Right hindlimb (tissue), 1 donor: ENCODE measurements around the gene MROH2A.
"Not testable (repeated sequence)": the region's sequence is repeated elsewhere in the genome, so short reads cannot be mapped to it uniquely, and the experiment has no call there.

Experiments
- DNase-seq: peaks from one replicate; pipeline ENCODE4 v3.0.0-alpha.2; 2018

MROH2A gene

DNA sequence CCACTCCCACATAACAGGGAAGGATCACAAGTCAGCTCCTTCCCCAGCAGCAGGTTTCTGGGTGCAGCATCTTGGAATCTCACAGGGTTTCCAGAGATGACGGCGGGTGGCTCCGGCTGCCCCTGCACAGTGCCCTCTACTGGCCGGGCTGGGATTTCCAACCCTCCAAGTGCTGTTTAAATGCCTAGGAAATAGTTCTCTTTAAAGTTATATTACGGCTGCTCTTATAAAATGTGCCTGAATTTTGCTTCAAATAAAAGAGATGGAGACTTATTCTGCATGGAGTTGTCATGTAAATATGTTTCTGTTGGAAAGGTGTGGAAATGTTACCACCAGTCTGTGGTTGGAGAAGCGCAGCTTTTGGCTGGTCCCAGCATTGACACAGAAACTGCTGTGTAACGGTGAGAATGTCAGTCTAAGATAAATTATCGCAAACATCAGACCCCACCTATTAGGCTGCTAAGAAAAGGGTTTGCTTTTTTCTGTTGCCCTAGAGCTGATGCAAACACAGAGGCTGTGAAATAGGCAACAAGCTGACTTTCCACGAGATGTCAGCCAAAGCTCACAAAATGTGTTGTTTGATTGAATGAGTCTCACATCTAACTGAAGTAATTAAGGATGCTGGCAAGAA is 79.5 kb downstream of the MROH2A start:
- no peak for DNase-seq

DNA sequence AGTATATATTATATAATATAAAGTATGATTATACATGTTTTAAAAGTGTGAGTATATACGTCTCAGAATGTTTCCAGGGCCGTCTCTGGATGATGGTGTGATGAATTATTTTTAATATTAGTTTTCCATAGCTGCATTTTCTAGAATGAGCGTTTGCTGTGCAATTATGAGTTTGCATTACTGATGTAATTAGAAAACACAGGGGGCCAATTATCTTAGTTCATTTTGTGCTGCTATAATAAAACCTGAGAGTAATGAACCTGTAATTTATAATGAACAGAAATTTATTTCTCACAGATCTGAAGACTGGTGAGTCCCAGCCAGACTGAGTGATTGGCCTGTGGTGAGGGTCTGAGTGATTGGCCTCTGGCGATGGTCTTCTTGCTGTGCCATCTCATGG is 80.2 kb downstream of the MROH2A start:
- no peak for DNase-seq

DNA sequence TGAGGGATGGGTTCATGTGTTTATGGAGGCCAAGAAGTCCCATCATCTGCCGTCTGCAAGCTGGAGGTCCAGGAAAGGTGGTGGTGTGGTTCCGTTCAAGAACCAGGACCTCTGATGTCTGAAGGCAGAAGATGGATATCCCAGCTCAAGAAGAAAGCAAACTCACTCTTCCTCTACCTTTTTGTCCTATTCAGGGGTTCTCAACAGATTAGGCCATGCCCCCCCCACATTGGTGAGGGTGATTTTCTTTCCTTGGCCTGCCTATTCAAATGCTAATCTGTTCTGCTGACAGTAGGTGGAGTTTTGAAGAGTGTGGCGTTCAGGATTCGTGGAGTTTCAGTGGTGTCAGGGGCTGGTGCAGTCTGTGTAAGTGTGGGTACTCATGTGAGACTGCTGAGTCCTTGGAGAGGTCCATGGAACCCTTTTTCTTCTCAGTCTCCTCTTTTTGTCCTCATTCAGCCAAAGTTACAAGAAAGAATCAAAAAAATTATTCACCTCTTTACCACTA is 84.2 kb downstream of the MROH2A start:
- DNase-seq = no peak

DNA sequence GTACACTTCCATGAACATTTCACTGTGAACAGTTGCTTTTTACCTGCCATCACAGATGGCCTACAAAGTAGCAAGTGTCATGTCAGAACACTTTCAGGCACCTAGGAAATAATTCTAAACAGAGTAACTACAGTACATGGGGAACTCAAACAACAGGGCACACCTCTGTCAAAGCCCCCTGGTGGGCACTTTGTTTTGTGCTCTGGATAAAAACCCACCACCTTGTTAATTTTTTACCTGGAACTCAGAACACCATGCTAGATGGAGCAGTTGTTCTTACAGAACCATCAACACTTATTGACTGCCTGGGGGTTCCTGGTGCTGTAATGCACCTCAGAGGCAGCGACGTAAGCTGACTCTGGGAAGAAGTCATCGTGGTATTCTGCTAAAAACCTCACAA is 87.7 kb downstream of the MROH2A start:
- DNase-seq = no peak

DNA sequence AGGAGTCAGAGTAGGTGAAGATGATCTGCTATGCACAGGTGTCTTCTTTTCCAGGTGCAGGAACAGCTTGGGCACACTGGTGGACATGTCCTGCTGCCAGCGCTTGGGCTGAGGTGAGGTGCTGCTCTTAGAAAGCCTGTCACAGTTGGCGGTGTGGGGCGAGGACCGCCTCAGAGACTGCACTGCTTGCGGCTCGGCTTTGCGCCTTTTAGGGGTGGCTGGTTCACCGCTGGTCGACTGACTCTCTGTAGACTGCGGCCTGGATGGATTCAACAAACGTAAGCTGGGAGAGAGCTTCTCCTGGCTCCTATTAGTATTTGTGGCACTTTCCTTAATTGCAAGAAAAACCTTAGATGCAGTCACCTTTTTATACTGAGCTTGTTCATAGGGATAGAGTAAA is 88.3 kb downstream of the MROH2A start:
- no peak for DNase-seq

DNA sequence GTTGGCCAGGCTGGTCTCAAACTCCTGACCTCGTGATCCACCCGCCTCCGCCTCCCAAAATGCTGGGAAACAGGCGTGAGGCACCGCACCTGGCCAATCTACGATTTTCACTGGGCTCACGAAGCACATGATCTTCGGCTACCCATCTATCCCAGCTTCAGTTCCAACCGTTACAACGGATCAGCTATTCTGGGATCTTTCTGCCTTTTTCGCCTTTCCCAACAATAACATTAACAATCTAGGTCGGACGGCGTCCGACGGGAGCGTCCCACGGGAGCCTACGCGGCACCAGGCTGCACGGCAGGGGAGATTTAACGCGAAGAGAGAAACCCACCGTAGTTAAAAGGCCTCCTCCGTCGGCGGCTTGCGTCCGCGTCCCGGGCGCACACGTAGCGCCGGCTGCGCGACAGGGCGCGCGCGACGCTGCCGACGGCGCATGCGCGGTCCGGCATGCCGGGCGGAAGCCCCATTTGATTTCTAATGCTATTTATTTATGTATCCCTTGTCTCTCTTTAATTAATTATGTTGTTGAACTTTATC is 89.9 kb downstream of the MROH2A start, which contains the start of gene MSL3B:
TSS of gene MSL3B (minus strand) at position 394 of the 540 bp plus-strand sequence.
- DNase-seq = peak; percentile 40

DNA sequence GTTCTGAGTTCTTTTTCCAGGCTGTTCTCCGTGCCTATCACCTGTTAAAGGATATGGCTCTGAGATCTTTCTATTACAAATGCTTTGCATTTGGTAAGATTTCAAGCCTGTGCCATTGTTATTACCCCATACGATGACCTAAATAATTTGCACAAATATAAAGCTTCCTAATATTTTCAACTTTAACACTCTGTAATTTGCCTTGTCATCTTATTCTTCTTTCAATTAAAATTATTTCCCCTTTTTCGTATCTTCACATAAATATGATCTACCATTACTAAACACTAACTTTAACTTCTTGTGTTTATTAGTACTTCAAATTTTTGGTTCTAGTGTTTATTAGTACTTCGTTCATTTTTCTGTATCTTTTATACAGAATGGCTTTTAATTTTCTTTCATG is 93.3 kb downstream of the MROH2A start:
- no peak for DNase-seq

DNA sequence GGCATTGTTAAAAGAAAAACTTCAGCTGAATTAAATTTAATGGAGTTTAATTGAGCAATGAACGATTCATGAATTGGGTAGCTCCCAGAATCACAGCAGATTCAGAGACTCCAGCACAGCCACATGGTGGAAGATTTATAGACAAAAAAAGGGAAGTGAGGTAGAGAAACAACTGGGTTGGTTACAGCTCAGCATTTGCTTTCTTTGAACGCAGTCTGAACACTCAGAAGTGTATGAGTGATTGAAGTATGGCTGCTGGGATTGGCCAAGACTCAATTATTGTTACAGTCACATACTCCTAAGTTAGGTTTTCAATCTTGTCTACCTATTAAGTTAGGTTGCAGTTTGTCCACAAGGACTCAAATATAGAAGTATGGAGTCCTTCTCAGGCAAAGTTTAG is 94.0 kb downstream of the MROH2A start:
- DNase-seq = not testable (repeated sequence)

DNA sequence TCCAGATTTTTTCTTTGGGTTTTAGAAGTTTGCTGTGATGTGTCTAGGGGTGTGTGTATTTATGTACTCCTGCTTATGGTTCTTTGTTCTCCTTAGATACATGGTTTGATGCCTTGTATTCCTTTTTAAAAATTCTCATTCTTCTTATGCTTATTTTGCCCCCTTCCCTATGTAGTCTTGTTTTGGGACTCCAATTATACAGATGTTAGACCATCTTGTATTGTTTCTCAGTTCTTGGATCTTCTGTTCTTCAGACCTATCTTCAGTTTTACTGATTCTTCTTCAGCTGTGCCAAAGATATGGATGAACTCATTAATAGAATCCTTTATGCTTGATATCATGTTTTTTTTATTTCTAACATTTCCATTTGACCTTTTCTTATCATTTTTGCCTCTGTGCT is 104.2 kb downstream of the MROH2A start:
- DNase-seq = no peak
